Endothelial cell of umbilical vein (primary cell): ENCODE data around the gene CAMTA1.

ENCODE experiments used
- EZH2 ChIP-seq: IDR thresholded peaks from 2 replicates; pipeline ENCODE4 v1.6.1; 2012; ENCODE audit warnings: borderline replicate concordance, low read depth, mild to moderate bottlenecking, moderate library complexity, low read length, inconsistent platforms; ENCODE audit not compliant: severe bottlenecking
- POLR2A ChIP-seq: IDR thresholded peaks from 2 replicates; pipeline ENCODE4 v1.6.1; 2012; ENCODE audit warnings: low read depth, mild to moderate bottlenecking, control low read depth, low read length
- TF ChIP-seq, protein P1 (sequence below), 2 donors: IDR thresholded peaks; 1 replicate in 1 of 2; 2 replicates in 1 of 2; pipeline ENCODE4 v1.5.1; 2011; ENCODE audit warnings: low read length in 2 of 2, mild to moderate bottlenecking in 2 of 2, moderate library complexity in 2 of 2, control low read depth in 1 of 2, inconsistent platforms in 1 of 2, low read depth in 1 of 2; ENCODE audit not compliant: insufficient read depth in 1 of 2; ENCODE audit errors: extremely low read depth in 1 of 2

DNA sequence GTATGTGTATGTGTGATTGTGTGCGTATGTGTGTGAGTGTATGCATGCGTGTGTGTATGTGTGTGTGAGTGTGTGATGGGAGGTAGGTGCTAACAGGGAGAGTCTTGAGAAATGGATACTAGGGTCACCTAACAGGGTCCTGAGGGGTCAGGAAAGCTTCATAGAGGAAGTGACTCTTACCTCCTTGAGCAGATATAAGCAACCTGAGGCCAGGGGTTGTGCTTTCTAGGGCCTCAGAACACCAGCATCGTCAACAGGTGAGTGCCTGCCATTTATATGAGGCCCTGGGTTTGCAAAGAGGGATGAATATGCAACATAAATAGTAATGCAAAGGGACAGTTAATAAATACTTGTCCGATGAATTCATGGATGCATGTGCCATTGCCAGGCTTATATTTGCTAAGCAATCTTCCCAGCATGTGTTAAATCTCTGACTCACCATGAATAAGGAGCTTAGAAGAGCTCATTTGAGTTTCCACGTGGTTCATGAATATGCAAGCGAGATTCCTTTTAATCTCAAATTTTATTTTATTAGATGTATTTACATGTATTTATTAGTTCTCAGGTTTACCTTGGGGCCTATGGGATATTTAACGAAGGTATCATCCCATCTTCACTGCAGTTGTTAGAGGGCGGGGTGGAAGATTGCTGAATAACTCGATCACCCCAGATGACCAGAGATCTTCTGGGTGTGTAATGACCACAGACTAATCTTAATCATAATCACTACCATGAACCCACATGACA is 438.3 kb downstream of the CAMTA1 start:
- TF ChIP-seq, protein P1, sequence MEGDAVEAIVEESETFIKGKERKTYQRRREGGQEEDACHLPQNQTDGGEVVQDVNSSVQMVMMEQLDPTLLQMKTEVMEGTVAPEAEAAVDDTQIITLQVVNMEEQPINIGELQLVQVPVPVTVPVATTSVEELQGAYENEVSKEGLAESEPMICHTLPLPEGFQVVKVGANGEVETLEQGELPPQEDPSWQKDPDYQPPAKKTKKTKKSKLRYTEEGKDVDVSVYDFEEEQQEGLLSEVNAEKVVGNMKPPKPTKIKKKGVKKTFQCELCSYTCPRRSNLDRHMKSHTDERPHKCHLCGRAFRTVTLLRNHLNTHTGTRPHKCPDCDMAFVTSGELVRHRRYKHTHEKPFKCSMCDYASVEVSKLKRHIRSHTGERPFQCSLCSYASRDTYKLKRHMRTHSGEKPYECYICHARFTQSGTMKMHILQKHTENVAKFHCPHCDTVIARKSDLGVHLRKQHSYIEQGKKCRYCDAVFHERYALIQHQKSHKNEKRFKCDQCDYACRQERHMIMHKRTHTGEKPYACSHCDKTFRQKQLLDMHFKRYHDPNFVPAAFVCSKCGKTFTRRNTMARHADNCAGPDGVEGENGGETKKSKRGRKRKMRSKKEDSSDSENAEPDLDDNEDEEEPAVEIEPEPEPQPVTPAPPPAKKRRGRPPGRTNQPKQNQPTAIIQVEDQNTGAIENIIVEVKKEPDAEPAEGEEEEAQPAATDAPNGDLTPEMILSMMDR (IDR thresholded peaks at IDR 0.05; ENCODE audit: extremely low read depth in 1 of 2, insufficient read depth in 1 of 2, low read depth in 1 of 2, low read length in 2 of 2) = no peak
- no peak for TF ChIP-seq EZH2
- no peak for TF ChIP-seq POLR2A
